NB4 (cell line): ENCODE measurements around the gene SAMD9L.

Experiments used
- MYC ChIP-seq: IDR thresholded peaks from 2 replicates; pipeline ENCODE4 v1.6.1; 2011; ENCODE audit warnings: low read depth, low read length
- POLR2A ChIP-seq: IDR thresholded peaks from 2 replicates; pipeline ENCODE4 v1.6.1; 2011; ENCODE audit warnings: mild to moderate bottlenecking; ENCODE audit not compliant: insufficient read length; ENCODE audit errors: extremely low read depth
- TF ChIP-seq, protein P1 (sequence below): IDR thresholded peaks from one replicate; pipeline ENCODE4 v1.5.1; 2012; ENCODE audit warnings: low read depth, low read length

DNA sequence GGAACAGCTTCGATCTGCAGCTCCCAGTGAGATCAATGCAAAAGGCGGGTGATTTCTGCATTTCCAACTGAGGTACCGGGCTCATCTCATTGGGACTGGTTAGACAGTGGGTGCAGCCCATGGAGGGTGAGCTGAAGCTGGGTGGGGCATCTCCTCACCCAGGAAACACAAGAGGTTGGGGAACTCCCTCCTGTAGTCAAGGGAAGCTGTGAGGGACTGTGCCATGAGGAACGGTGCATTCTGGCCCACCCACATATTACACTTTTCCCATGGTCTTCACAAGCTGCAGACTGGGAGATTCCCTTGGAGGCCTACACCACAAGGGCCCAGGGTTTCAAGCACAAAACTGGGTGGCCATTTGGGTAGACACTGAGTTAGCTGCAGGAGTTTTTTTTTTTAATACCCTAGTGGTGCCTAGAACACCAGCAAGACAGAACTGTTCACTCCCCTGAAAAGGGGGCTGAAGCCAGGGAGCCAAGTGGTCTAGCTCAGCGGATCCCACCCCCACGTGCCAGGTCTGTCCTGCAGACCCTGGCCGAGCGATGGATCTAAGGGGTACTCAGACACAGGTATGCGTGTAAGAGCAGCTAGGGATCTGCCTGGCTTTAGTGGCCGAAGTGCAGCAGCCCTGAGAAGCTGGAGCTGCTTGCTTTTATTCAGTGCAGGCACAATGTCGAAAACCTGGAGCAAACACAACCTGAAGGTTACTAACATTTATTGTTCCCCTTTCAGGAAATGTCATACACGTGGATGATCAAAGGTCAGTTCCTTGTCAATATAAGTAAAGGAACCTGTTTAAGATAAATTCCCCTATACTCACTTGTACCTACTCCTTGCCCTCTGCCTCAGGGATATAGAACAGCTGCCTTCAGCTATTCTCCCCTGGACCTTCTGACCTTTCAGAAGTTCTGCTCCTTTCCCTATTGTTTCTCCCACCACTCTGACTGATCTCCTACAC lies 27.3 kb downstream of the SAMD9L start:
- TF ChIP-seq POLR2A (no peak), MYC (no peak)
- TF ChIP-seq, protein P1, sequence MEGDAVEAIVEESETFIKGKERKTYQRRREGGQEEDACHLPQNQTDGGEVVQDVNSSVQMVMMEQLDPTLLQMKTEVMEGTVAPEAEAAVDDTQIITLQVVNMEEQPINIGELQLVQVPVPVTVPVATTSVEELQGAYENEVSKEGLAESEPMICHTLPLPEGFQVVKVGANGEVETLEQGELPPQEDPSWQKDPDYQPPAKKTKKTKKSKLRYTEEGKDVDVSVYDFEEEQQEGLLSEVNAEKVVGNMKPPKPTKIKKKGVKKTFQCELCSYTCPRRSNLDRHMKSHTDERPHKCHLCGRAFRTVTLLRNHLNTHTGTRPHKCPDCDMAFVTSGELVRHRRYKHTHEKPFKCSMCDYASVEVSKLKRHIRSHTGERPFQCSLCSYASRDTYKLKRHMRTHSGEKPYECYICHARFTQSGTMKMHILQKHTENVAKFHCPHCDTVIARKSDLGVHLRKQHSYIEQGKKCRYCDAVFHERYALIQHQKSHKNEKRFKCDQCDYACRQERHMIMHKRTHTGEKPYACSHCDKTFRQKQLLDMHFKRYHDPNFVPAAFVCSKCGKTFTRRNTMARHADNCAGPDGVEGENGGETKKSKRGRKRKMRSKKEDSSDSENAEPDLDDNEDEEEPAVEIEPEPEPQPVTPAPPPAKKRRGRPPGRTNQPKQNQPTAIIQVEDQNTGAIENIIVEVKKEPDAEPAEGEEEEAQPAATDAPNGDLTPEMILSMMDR, result no peak
